Progenitor cell of endocrine pancreas (in vitro differentiated cells): ENCODE results near the gene COX8A. TPM values are rescaled to one million over a fixed set of nuclear protein-coding genes. Genes with fewer than 3 reads are reported as not detected.
A peak's percentile ranks its signal among the peaks of the same experiment; 100 is the strongest.

Experiments used
- DNase-seq: peaks from one replicate; pipeline ENCODE4 v3.0.0; 2021; ENCODE audit warnings: low spot score; ENCODE audit not compliant: unreplicated experiment
- H3K27ac Mint-ChIP-seq: 2 replicates; pipeline ENCODE4 v1.8.0; 2021; ENCODE audit warnings: mild to moderate bottlenecking, moderate library complexity, mixed read lengths
- H3K27me3 Mint-ChIP-seq: 2 replicates; pipeline ENCODE4 v1.8.0; 2021; ENCODE audit warnings: mixed read lengths
- H3K36me3 Mint-ChIP-seq: 2 replicates; pipeline ENCODE4 v1.8.0; 2022; ENCODE audit warnings: mixed read lengths; ENCODE audit not compliant: insufficient read depth
- H3K4me1 Mint-ChIP-seq: 2 replicates; pipeline ENCODE4 v1.8.0; 2021; ENCODE audit warnings: low read depth, mixed read lengths
- H3K4me3 Mint-ChIP-seq: 2 replicates; pipeline ENCODE4 v1.8.0; 2021; ENCODE audit warnings: low read depth, mild to moderate bottlenecking, moderate library complexity, mixed read lengths
- H3K9me3 Mint-ChIP-seq: 2 replicates; pipeline ENCODE4 v1.8.0; 2021; ENCODE audit warnings: low read depth, mixed read lengths
- CTCF ChIP-seq: fragments of 200-600 bp; sonication (generic); IDR thresholded peaks from one replicate; pipeline ENCODE4 v1.5.0; 2021; ENCODE audit warnings: antibody characterized with exemption, mild to moderate bottlenecking; ENCODE audit not compliant: unreplicated experiment
- total RNA-seq: library from RNA; stranded (reverse); gene quantifications from 2 replicates; pipeline ENCODE4 v1.2.1, GENCODE V29; 2021

COX8A gene
- total RNA-seq, 1 donor from 2014 or later, result 221 TPM

GRCh38 chr11:63942803-63943202 is 31.6 kb upstream of the COX8A start:
- no peak for DNase-seq
- Mint-ChIP-seq H3K27me3 (no peaks in the 10 kb centered on the region), H3K36me3 (peaks cover 2% of the 10 kb centered on the region), H3K4me1 (peaks cover 12% of the 10 kb centered on the region), H3K9me3 (no peaks in the 10 kb centered on the region), H3K4me3 (no peak overlapping the region), H3K27ac (no peak overlapping the region)
- no peak for TF ChIP-seq CTCF

GRCh38 chr11:63944987-63945386 is 29.4 kb upstream of the COX8A start:
- DNase-seq, result no peak
- peaks cover 3% of the 10 kb centered on the region for H3K36me3 Mint-ChIP-seq
- H3K9me3 Mint-ChIP-seq, result no peaks in the 10 kb centered on the region
- no peak overlapping the region for H3K27ac Mint-ChIP-seq
- TF ChIP-seq CTCF, result no peak
- no peak overlapping the region for H3K4me3 Mint-ChIP-seq
- H3K27me3 Mint-ChIP-seq, result no peaks in the 10 kb centered on the region
- H3K4me1 Mint-ChIP-seq, result peaks cover 7% of the 10 kb centered on the region

GRCh38 chr11:63945477-63946163 is 28.8 kb upstream of the COX8A start:
- Mint-ChIP-seq H3K4me3 (no peak overlapping the region), H3K27ac (no peak overlapping the region), H3K4me1 (peaks cover 3% of the 10 kb centered on the region), H3K36me3 (peaks cover 3% of the 10 kb centered on the region), H3K9me3 (no peaks in the 10 kb centered on the region), H3K27me3 (no peaks in the 10 kb centered on the region)
- peak; percentile 36 for DNase-seq
- peak; percentile 68 for TF ChIP-seq CTCF

- peaks cover 9% of the 10 kb centered on the region for H3K36me3 Mint-ChIP-seq
- no peak for TF ChIP-seq CTCF
- no peak overlapping the region for H3K27ac Mint-ChIP-seq
- H3K9me3 Mint-ChIP-seq, result no peaks in the 10 kb centered on the region
- no peaks in the 10 kb centered on the region for H3K4me1 Mint-ChIP-seq
- no peak for DNase-seq
- H3K4me3 Mint-ChIP-seq, result no peak overlapping the region
- no peaks in the 10 kb centered on the region for H3K27me3 Mint-ChIP-seq
Observed at GRCh38 chr11:63951779-63952536, 22.5 kb upstream of the COX8A start.

GRCh38 chr11:63952570-63952969 is 21.9 kb upstream of the COX8A start:
- TF ChIP-seq CTCF, result no peak
- Mint-ChIP-seq H3K27ac (no peak overlapping the region), H3K27me3 (no peaks in the 10 kb centered on the region), H3K9me3 (no peaks in the 10 kb centered on the region), H3K36me3 (peaks cover 9% of the 10 kb centered on the region), H3K4me1 (no peaks in the 10 kb centered on the region), H3K4me3 (no peak overlapping the region)
- DNase-seq, result no peak
